ENCODE results near the gene ZNF396.

GRCh38 chr18:35334212-35334611, 42.9 kb downstream of the ZNF396 start:
- no peak for TF ChIP-seq CTCF (IDR thresholded peaks at IDR 0.05)
- TF ChIP-seq POLR2A (IDR thresholded peaks at IDR 0.05), result no peak
